ENCODE data around the gene HDAC4. TPM values are rescaled to one million over a fixed set of nuclear protein-coding genes. Genes with fewer than 3 reads are reported as not detected.

The HDAC4 gene
- total RNA-seq, 4 donors from 2014 or later, result 68.0 to 123 (median 86.5) TPM

DNA sequence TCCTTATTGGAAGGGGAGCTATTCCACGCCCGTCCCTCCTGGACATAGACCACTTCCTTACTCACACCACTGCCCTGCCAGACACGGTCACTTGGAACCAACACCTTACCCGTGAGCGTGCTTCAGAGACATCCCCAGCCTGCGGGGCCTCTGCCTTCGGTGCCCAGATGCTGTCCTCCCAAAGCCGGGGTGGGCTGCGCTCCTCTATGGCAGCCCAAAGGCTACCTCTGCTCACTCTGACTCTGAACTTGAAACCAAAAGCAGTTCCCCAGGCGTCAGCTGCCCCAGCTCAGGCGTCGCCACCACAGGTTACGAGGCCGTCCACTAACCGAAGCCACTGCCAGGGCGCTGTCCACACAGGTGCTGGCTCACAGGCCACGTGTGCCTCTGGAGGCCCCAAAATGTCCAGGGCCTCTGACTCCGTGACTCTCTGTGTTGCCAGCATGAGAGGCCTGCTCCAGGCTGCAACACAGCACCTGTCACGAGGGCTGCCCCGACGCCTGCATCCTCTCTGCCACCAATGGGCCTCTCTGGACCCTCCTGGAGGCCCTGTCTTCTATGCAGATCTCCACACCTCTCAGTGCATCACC lies 23.8 kb downstream of the HDAC4 start:
- TF ChIP-seq EP300 (IDR thresholded peaks at IDR 0.05), result no peak
- TF ChIP-seq, protein P1, sequence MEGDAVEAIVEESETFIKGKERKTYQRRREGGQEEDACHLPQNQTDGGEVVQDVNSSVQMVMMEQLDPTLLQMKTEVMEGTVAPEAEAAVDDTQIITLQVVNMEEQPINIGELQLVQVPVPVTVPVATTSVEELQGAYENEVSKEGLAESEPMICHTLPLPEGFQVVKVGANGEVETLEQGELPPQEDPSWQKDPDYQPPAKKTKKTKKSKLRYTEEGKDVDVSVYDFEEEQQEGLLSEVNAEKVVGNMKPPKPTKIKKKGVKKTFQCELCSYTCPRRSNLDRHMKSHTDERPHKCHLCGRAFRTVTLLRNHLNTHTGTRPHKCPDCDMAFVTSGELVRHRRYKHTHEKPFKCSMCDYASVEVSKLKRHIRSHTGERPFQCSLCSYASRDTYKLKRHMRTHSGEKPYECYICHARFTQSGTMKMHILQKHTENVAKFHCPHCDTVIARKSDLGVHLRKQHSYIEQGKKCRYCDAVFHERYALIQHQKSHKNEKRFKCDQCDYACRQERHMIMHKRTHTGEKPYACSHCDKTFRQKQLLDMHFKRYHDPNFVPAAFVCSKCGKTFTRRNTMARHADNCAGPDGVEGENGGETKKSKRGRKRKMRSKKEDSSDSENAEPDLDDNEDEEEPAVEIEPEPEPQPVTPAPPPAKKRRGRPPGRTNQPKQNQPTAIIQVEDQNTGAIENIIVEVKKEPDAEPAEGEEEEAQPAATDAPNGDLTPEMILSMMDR (IDR thresholded peaks at IDR 0.05), result no peak
- TF ChIP-seq POLR2A (IDR thresholded peaks at IDR 0.05), result no peak
- 95 to 96% methylated on average over 12 to 16 of the region's 21 CpGs for WGBS, 2 donors
- Histone ChIP-seq H3K4me3 (no peak overlapping the region), H3K27ac (no peak overlapping the region), H3K9me3 (no peaks in the 10 kb centered on the region), H3K4me1 (peaks cover 0 to 30% (median 5%) of the 10 kb centered on the region in 4 donors), H3K27me3 (no peaks in the 10 kb centered on the region), H3K36me3 (peaks cover 0 to 27% (median 0%) of the 10 kb centered on the region in 3 donors)
- DNase-seq (ENCODE audit: low spot score in 2 of 2), result peak in 1 of 2 donors; percentile 9

DNA sequence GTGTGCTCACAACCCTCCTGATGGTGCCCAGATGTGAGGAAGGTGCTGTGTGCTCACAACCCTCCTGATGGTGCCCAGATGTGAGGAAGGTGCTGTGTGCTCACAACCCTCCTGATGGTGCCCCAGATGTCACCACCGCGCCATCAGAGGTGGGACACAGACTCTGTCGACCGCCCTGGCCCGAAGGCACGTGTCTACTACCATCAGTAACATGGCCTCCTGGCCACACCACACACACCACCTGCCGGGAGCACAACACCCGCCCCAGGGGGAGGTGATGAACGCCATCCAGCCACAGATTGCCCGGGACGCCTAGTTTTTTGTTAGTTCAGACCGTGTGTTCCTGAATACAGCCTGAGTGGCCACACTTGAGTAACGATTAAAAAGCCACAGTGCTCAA lies 24.5 kb downstream of the HDAC4 start:
- Histone ChIP-seq H3K9me3 (no peaks in the 10 kb centered on the region), H3K36me3 (peaks cover 0 to 27% (median 0%) of the 10 kb centered on the region in 3 donors), H3K27me3 (no peaks in the 10 kb centered on the region), H3K4me1 (peaks cover 0 to 27% (median 3%) of the 10 kb centered on the region in 4 donors), H3K27ac (no peak overlapping the region), H3K4me3 (no peak overlapping the region)
- DNase-seq (ENCODE audit: low spot score in 2 of 2), result peak in 1 of 2 donors; percentile 7
- WGBS, 2 donors, result 88 to 96% methylated on average over 11 to 13 of the region's 13 CpGs
- TF ChIP-seq EP300 (IDR thresholded peaks at IDR 0.05) (no peak), POLR2A (IDR thresholded peaks at IDR 0.05) (no peak)
- TF ChIP-seq, protein P1 (IDR thresholded peaks at IDR 0.05), result no peak

DNA sequence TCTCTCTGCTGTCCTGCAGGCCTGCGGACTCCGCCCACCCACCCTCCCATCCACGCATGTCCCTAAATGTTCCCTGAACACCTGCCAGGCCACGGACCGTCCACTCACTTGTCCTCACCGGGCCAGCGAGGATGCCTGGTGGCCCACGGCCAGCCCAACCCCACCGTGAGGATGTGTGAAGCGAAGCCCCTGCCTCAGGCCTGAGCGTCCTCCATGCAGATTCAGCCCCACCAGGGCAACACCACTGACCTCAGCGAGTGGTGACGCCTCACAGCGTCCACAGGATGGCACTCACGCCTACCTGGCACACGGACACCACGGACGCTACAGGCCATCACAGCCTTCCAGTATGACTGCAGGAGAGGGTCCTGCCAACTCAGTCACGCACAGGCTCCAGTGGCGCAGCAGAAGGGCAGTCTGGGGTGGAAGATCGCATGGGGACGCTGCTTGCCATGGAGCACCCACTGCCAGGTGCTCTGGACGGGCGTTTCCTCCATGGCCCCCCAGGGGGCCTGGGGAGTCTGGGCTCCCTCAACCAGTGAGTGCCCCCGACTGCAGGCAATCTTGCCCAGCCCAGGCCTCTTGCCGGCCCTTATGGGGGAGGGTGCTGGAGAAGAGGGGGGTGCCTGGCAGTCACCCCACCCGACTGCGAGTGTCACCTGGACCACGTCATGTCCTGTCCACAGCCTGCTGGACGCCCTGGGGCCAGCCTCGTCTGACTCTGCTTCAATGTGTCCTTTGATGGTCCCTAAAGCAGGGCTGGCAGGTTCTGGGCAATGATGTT lies 25.4 kb downstream of the HDAC4 start:
- TF ChIP-seq, protein P1 (IDR thresholded peaks at IDR 0.05), result no peak
- no peak for TF ChIP-seq POLR2A (IDR thresholded peaks at IDR 0.05)
- TF ChIP-seq EP300 (IDR thresholded peaks at IDR 0.05), result no peak
- Histone ChIP-seq H3K27me3 (no peaks in the 10 kb centered on the region), H3K4me3 (no peak overlapping the region), H3K27ac (no peak overlapping the region), H3K4me1 (peaks cover 0 to 21% (median under 1%) of the 10 kb centered on the region in 4 donors), H3K36me3 (peaks cover 0 to 30% (median 0%) of the 10 kb centered on the region in 3 donors), H3K9me3 (no peaks in the 10 kb centered on the region)
- no peak for DNase-seq (ENCODE audit: low spot score in 2 of 2)
- 88 to 93% methylated on average over 12 to 28 of the region's 31 CpGs for WGBS, 2 donors

DNA sequence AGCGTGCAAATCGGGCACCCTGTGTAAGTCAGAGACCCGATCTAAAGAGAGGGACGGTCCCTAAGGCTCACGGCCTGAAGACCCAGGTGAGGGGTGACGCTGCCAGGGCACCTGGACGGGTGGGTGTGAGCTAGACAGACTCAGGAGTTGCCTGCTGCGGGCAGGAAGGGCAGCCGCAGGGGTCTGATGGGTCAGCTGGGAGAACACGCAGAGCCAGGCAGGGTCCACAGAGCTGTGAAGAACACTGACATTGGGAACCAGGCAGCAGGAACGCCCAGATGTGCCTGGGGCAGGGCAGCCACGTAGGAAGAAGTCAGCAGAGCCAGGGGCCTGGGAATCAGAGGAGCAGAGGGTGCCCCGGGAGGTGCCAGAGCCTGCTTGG lies 25.9 kb downstream of the HDAC4 start:
- Histone ChIP-seq H3K9me3 (no peaks in the 10 kb centered on the region), H3K27me3 (no peaks in the 10 kb centered on the region), H3K27ac (no peak overlapping the region), H3K4me3 (no peak overlapping the region), H3K36me3 (peaks cover 0 to 36% (median 0%) of the 10 kb centered on the region in 3 donors), H3K4me1 (peaks cover 0 to 16% (median 0%) of the 10 kb centered on the region in 4 donors)
- TF ChIP-seq EP300 (IDR thresholded peaks at IDR 0.05) (no peak), POLR2A (IDR thresholded peaks at IDR 0.05) (no peak)
- TF ChIP-seq, protein P1 (IDR thresholded peaks at IDR 0.05), result no peak
- 92 to 96% methylated on average over 13 of the region's 13 CpGs for WGBS, 2 donors
- no peak for DNase-seq (ENCODE audit: low spot score in 2 of 2)

DNA sequence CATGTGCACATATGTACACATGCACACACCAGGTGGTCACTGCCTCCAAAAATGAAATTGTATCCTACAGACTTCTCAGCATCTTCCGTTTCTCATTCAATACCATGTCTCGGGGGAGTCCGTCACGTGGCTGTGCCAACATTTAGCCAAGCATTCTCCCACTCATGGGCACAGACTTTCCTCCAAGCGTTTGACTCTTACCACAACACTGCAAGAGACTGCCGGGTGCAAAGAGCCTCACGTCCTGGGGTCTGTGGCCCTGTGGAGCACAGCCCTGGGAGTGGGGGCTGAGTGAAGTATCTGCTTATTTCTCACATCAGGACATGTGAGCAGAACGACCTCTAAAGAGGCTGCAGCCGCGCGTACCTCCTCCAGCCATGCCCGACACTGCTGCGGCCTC lies 28.0 kb downstream of the HDAC4 start:
- Histone ChIP-seq H3K9me3 (no peaks in the 10 kb centered on the region), H3K36me3 (peaks cover 0 to 38% (median 0%) of the 10 kb centered on the region in 3 donors), H3K27ac (no peak overlapping the region), H3K4me1 (peaks cover 0 to 9% (median 0%) of the 10 kb centered on the region in 4 donors), H3K27me3 (no peaks in the 10 kb centered on the region), H3K4me3 (no peak overlapping the region)
- DNase-seq (ENCODE audit: low spot score in 2 of 2), result no peak
- TF ChIP-seq, protein P1 (IDR thresholded peaks at IDR 0.05), result no peak
- TF ChIP-seq POLR2A (IDR thresholded peaks at IDR 0.05) (no peak), EP300 (IDR thresholded peaks at IDR 0.05) (no peak)
- WGBS, 2 donors, result 77 to 84% methylated on average over 13 of the region's 13 CpGs

Data from tibial nerve (tissue), 4 donors.